Fibroblast of lung (primary cell): ENCODE data around the gene ZSCAN21.

Source experiments
- CTCF ChIP-seq, 2 donors: IDR thresholded peaks in 1 of 2; conservative IDR thresholded peaks in 1 of 2; 1 replicate in 1 of 2; 2 replicates in 1 of 2; pipeline ENCODE4 v1.5.1; 2011 to 2012; ENCODE audit warnings: low read length in 2 of 2, control low read depth in 1 of 2, inconsistent platforms in 1 of 2, low read depth in 1 of 2, mild to moderate bottlenecking in 1 of 2
- EZH2 ChIP-seq: IDR thresholded peaks from 2 replicates; pipeline ENCODE4 v1.5.1; 2012; ENCODE audit warnings: low read length, control low read depth, mild to moderate bottlenecking; ENCODE audit errors: missing control alignments

- TF ChIP-seq CTCF (conservative IDR thresholded peaks at IDR 0.05 in 1 of 2, IDR thresholded peaks at IDR 0.05 in 1 of 2; ENCODE audit: low read depth in 1 of 2, low read length in 2 of 2), result no peak
- TF ChIP-seq EZH2, result no peak
Observed at GRCh38 chr7:100082978-100083377, 33.4 kb downstream of the ZSCAN21 start.
